GM08714 (cell line): ENCODE data around the gene UGT1A6.

Experiments
- H3K4me3 ChIP-seq: fragments of 200-500 bp; sonication (Bioruptor generic); 2 replicates; pipeline ENCODE4 v1.5.1; 2014; ENCODE audit warnings: mild to moderate bottlenecking, low read length, inconsistent platforms
- ZNF274 ChIP-seq: IDR thresholded peaks from 2 replicates; pipeline ENCODE4 v1.6.1; 2012; ENCODE audit warnings: mild to moderate bottlenecking, low read depth, low read length

Gene UGT1A6

DNA sequence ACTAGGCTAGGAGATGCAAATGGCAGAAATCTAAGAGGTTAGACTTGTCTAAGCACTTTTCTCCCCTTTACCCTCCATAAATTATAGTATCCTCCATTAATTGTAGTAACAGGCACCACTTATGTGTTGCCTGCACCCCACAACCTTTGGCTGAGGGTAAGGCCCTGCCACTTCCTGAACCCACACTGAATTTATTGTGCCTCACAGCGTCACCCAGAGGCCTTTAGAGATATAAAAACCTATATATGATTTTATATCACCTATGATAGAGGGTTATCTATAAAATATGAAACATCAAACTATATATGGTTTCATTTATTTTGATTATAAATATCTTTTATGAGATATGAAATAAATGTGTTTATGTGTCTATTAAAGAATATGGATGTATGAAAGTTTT lies 18.4 kb upstream of the UGT1A6 start:
- H3K4me3 ChIP-seq: no peak overlapping the region
- no peak for TF ChIP-seq ZNF274

DNA sequence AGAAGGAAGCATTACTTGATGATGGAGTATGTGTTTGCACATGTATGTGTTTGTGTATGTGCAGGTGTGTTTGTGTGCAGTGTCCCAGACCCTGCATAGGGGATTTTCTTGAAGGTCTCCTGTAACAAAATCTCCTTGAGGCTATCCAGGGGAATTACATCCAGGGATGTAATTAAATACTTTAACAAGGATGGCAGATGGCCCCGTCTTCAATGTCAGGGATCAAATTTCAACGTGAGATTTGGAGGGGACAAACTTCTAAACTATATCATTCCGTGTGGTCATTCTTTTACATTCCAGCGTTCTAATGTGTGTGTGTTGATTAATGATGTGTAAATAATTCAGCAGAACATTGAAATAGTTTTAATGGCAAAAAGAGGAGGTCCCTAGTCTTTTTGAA lies 17.7 kb upstream of the UGT1A6 start:
- H3K4me3 ChIP-seq: no peak overlapping the region
- TF ChIP-seq ZNF274: no peak

DNA sequence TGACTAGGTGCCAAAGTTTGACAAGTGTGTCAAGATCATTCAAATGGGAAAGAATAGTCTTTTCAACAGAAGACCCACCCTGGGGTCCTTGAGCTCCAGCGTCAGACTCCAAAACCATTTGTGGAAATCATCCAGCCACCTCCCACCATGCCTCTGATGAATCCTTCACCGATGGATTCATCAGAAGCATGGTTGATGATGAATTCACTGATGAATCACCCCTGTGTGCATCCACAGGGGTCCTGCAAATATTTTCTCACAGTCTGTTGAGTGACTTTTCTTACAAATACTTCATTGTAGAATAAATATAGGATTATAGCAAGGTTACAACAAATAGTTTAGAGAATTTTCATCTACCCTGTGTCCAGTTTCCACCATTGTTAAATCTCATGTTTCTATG lies 16.6 kb upstream of the UGT1A6 start:
- TF ChIP-seq ZNF274: no peak

DNA sequence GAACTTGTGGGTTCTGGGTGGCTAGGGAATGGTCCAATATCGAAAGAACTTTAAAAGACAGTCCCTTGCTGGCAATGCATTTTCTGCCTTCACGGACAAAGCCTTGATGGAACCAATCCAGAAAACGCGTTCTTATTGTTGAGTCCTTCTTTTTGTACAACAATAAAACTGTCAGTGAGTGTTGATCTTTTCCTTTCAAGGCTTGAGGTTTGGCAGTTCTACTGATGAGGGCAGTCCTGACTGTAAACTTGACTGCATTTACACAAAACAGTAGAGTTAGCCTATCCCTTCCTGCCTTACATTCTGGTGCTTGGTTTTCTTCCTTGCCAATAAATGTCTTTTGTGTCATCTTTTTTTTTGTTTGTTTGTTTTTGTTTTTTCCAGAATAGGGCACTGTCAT lies 13.5 kb upstream of the UGT1A6 start:
- no peak for TF ChIP-seq ZNF274
- no peak overlapping the region for H3K4me3 ChIP-seq

More for the DNA sequence above, 16.6 kb upstream of the UGT1A6 start:
- H3K4me3 ChIP-seq: no peak overlapping the region

DNA sequence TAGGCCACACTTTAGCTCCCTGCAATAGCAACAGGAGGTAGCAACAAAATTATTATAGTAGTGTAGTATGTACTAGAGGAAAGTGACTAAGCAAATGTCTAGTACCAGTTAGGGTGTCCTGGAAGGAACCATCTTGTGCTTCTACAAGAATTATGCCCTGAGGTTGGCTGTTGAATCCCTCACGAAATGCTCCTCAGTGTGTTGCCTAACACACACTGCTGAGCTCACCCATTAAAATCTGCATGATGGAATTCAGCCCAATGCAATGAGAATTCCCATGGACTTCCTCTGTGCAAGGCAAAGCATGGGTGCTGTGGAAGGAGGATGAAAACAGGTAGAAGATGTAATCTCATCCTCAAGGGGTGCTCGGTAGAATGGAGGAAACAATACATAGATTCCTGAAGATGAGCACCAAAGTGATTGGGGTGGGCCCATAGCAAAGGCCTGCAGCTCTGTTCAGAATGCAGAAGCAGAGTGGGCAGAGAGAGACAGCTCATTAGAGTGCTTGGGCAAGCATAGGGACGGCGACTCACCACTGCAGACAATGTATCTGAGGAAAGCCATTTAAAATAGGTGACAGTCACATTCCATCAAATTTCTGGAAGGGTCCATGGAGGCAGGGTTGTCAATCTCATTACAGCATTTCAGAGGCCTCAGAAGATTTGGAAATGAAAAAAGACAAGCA lies 12.2 kb upstream of the UGT1A6 start:
- H3K4me3 ChIP-seq: no peak overlapping the region
- TF ChIP-seq ZNF274: no peak

DNA sequence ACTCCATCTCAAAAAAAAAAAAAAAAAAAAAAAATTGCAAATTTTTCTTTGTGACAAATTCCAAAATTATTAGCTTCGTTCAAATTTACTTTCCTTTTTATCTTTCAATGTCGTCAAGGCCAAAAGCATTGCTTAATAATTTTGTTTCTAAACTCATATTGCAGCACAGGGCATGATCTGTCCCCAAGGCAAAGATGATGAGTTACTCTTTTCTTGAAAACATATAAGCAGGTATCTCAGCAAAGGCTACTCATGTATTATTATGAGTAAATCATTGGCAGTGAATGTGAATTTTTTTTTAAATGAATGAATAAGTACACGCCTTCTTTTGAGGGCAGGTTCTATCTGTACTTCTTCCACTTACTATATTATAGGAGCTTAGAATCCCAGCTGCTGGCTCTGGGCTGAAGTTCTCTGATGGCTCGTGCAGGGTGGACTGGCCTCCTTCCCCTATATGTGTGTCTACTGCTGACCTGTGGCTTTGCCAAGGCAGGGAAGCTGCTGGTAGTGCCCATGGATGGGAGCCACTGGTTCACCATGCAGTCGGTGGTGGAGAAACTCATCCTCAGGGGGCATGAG lies 11.1 kb upstream of the UGT1A6 start, which contains the start of gene UGT1A7:
UGT1A7 (plus strand) TSS at position 381 of the 579 bp plus-strand sequence; CDS start at position 418, 37 bp downstream.
- H3K4me3 ChIP-seq: no peak within 1 kb of the TSS
- no peak for TF ChIP-seq ZNF274

DNA sequence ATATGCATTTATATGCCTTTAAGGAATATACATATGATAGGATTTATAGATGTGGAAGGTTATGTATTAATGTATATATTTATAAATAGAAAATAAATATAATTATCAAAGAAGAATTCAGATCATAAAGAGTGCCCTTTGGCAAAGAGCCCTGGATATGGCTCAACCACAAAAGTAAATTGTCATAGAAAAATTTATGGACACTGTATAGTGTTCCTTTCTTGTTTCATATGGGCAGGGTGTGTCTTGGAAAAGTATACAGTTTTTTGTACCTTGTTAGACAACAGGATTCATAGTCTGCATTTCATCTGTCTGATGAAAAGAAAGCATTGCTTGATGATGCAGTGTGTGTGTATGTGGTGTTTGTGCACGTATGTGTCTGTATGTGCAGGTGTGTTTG lies 8.1 kb upstream of the UGT1A6 start:
- H3K4me3 ChIP-seq: no peak overlapping the region
- no peak for TF ChIP-seq ZNF274

DNA sequence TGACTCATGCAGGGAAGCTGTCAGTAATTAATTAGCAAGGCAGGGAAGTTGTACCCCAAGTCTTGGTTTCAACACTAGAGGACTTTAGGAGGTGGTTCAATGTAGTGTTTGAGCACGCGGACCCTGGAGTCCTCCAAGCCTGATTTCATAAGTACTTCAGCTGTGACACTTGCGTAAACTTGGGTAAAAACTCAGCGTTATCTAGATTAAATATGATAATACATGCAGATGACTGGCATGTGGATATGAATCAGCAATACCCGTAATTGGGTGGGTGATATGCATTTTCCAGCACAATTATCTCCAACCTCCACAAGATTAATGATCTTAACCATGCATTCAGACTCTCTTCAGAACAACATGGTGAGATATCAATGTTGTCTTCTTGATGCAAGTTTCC lies 5.8 kb upstream of the UGT1A6 start:
- no peak for TF ChIP-seq ZNF274
- H3K4me3 ChIP-seq: no peak overlapping the region

DNA sequence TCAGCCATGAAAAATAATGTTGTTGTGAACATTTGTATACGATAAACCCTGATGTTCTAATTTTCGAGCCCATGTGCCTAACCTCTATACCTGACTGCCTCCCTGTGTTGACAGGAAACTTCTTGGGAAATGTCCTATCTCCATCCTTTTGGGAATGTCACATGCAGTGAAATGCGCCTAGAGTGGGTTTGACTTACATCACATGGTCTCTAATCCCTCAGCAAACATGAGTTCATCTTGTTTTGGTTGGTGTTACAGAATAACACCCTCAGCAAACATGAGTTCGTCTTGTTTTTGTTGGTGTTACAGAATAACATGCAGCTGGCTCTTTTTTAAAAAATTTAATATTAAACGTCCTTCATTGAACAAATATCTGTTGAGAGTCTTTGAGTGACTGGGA lies 4.3 kb upstream of the UGT1A6 start:
- H3K4me3 ChIP-seq: no peak overlapping the region
- TF ChIP-seq ZNF274: no peak

DNA sequence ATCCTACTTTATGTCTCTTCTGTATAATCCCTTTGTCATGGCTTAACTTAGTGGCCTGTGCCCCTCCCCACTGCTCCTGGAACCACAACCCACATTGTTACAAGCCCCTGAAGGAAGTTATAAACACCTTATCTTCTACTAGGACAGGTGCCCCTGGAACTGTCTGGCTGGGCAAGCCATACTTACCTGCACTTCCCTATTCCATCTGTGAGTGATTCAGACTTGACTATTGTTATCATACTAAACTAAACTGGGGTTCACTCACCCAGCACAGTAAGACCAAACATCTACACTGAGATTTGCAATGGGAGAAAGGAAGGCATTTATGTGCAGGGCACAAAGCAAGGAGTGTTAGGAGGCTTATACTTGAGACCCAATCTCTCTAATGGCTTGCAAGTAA lies 3.7 kb upstream of the UGT1A6 start:
- H3K4me3 ChIP-seq: no peak overlapping the region
- no peak for TF ChIP-seq ZNF274

DNA sequence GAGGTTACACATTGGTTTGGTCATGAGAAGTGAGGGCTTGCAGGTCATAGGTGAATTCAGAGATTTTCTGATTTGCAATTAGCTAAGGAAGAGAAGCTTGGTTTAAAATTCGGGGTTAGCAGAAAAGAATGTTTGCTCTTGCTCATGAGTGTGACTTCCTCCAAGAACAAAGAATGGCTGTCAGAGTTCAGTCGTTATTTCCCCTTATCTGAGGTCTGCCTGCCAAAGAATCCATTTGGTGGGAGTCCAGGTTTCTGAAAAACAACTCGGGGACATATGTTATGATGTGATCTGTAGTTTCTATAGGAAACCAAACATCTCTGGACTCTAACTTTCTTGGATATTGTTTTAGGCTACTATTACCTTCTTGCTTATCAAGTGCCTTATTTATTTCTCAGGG lies 3.2 kb upstream of the UGT1A6 start:
- TF ChIP-seq ZNF274: no peak
- H3K4me3 ChIP-seq: no peak overlapping the region

DNA sequence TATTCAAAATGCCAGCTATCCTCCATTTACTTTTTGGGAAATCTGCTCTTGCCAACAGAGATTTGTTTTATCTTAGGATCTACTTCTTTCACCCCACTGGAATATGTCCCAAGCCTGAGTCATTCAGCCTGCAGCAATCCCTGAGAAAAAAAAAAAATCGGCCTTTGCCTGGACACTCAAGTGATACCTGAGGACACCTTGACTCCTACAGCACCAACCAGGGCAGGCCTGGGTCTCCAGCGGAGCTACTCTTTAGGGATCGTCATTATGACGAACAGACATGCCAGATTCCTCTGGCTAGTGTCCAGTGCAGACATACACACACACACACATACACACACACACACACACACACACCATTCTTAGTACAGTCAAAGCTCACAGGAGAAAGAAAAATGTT lies 2.2 kb upstream of the UGT1A6 start:
- no peak for TF ChIP-seq ZNF274

DNA sequence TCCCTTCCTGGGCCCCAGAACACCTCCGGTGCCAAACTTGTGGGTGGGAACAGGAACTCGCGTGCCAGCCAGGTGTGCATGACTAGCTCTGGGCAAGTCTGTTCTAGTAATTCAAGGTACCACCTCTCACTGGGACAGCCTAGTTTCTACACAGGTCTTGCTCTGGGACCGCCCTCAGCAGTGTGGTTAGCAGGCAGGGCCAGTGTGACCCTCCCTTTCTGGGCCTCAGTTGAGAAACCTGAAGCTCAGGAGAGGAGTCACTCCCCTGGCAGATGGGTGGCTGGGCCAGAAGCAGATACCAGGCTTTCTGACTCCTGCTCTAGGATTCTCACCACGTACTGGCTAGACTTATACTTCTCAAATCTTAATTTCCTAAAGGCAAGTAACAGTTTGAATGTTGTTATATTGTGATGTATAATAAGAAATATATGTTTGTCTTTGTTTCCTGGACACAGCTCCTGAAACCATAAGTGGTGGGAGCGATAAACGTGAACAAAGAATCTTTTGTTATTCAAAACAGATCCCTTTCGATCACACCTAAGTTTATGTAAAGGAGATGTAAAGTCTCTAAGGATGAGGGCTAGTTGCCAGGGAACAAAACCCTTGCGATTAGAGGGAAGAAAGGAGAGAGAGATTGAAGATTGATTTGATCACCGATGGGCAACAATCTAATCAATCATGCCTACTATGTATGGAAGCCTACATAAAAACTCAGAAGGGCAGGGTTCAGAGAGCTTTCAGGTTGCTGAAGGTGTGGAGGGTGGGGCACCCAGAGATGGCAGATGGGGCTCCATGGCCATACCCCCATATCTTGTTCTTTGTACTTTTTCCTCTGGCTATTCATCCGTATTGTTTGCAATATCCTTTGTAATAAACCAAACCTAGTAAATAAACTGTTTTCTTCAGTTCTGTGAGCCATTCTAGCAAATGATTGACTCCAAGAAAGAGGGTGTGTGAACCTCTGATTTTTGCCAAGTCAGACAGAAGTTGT lies 952 bp upstream of the UGT1A6 start:
- TF ChIP-seq ZNF274: no peak
- no peak overlapping the region for H3K4me3 ChIP-seq

More for the DNA sequence above, 2.2 kb upstream of the UGT1A6 start:
- no peak overlapping the region for H3K4me3 ChIP-seq

DNA sequence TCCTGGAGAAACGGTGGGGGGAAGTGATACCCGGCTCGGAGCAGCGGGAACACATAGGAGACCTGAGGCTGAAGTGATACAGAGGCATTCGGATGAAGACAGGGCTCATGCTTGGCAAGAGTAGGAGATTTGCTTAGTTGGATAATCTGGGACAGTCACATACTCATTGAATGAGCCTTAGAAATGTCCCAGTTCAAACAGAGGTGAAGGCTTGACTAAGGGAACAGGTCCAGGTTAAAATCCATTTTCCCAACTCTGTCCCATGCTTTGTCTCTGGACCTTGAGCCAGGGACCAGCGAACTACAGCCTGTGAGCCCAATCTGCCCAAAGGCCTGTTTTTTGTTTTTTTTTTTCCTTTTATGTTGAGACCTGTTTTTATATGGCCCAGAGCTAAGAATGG lies 1.3 kb downstream of the UGT1A6 start:
- TF ChIP-seq ZNF274: no peak

More for the DNA sequence above, 1.3 kb downstream of the UGT1A6 start:
- no peak overlapping the region for H3K4me3 ChIP-seq
